Esophagus muscularis mucosa (tissue), 4 donors: ENCODE measurements around the gene ACTL6B. TPM values are rescaled to one million over a fixed set of nuclear protein-coding genes. Genes with fewer than 3 reads are reported as not detected.
"Not testable (repeated sequence)": the region's sequence is repeated elsewhere in the genome, so short reads cannot be mapped to it uniquely, and the experiment has no call there.

Experiments
- DNase-seq: peaks from one replicate; pipeline ENCODE4 v3.0.0-alpha.2; 2017; ENCODE audit errors: extremely low spot score
- H3K27ac ChIP-seq, 4 donors: fragments of 200-600 bp; sonication (generic); replicated peaks in 1 of 4; 1 replicate in 3 of 4; 2 replicates in 1 of 4; pipeline ENCODE4 v1.5.1; 2016 to 2019; ENCODE audit warnings: mild to moderate bottlenecking in 1 of 4
- H3K27me3 ChIP-seq, 4 donors: fragments of 200-600 bp; sonication (generic); one replicate each; pipeline versions ENCODE4 v1.5.1 to v1.6.0; 2016 to 2019
- H3K36me3 ChIP-seq, 4 donors: fragments of 200-600 bp; sonication (generic); one replicate each; pipeline ENCODE4 v1.5.1; 2016 to 2019
- H3K4me1 ChIP-seq, 4 donors: fragments of 200-600 bp; sonication (generic); one replicate each; pipeline ENCODE4 v1.5.1; 2016 to 2019
- H3K4me3 ChIP-seq, 4 donors: fragments of 200-600 bp; sonication (generic); 1 replicate in 2 of 4; 2 replicates in 2 of 4; pipeline ENCODE4 v1.5.1; 2016 to 2019; ENCODE audit warnings: mild to moderate bottlenecking in 4 of 4, moderate library complexity in 1 of 4
- H3K9me3 ChIP-seq, 4 donors: fragments of 200-600 bp; sonication (generic); 1 replicate in 3 of 4; 2 replicates in 1 of 4; pipeline ENCODE4 v1.5.1; 2016 to 2019
- CTCF ChIP-seq, 3 experiments: fragments of 200-600 bp in 2 of 3; fragments of 450-650 bp in 1 of 3; sonication (generic) in 2 of 3; IDR thresholded peaks; one replicate each; pipeline ENCODE4 v1.5.1; 2017 to 2019; ENCODE audit warnings: antibody characterized with exemption in 3 of 3, mild to moderate bottlenecking in 2 of 3, moderate library complexity in 1 of 3
- EP300 ChIP-seq: sonication (generic); formaldehyde crosslinking; IDR thresholded peaks from one replicate; pipeline ENCODE4 v1.6.1; 2017; ENCODE audit warnings: antibody characterized with exemption
- POLR2A ChIP-seq: fragments of 450-650 bp; IDR thresholded peaks from one replicate; pipeline ENCODE4 v1.6.1; 2017; ENCODE audit warnings: antibody characterized with exemption, moderate library complexity, mild to moderate bottlenecking, low read depth
- POLR2AphosphoS5 ChIP-seq, 2 donors: sonication (generic); formaldehyde crosslinking; IDR thresholded peaks; one replicate each; pipeline ENCODE4 v1.6.1; 2017; ENCODE audit warnings: antibody characterized with exemption in 2 of 2
- WGBS: methylation state at CpG from one replicate; pipeline ENCODE4 v1.1.5; 2018; 5-methylcytosine and 5-hydroxymethylcytosine counted together
- intact Hi-C: fragments of 100-400 bp; cut with DNase I; formaldehyde crosslinking; loops from one replicate; pipeline ENCODE4 v1.15.1; 2023
- total RNA-seq, 4 donors: library from RNA; depleted of rRNA; stranded (reverse); fragments of >200 nt; gene quantifications; one replicate each; pipeline versions ENCODE4 v1.1.0 to v1.2.1, GENCODE V29; 2016

ACTL6B gene
- total RNA-seq, 4 donors from 2014 or later, result not detected

- no peak overlapping the region for H3K4me3 ChIP-seq
- H3K4me1 ChIP-seq, result peaks cover 0 to 5% (median 0%) of the 10 kb centered on the region in 4 donors
- WGBS, result 92% methylated on average over 5 of the region's 5 CpGs
- peaks cover 0 to 8% (median 0%) of the 10 kb centered on the region in 4 donors for H3K27me3 ChIP-seq
- no peak for TF ChIP-seq POLR2AphosphoS5 (IDR thresholded peaks at IDR 0.05)
- no peak for TF ChIP-seq EP300
- TF ChIP-seq POLR2A, result no peak
- no peak overlapping the region for H3K27ac ChIP-seq
- no peaks in the 10 kb centered on the region for H3K9me3 ChIP-seq
- no peaks in the 10 kb centered on the region for H3K36me3 ChIP-seq
- intact Hi-C loops, result no loop called here
- no peak for DNase-seq
Measured at GRCh38 chr7:100665168-100665726, 9.0 kb upstream of the ACTL6B start.

- H3K9me3 ChIP-seq, intact Hi-C loops, H3K4me1 ChIP-seq, DNase-seq, H3K36me3 ChIP-seq, H3K27ac ChIP-seq, H3K4me3 ChIP-seq: not testable (repeated sequence)
- WGBS, result 81% methylated on average over 12 of the region's 12 CpGs
- peaks cover 0 to 32% (median under 1%) of the 10 kb centered on the region in 4 donors for H3K27me3 ChIP-seq
Measured at GRCh38 chr7:100662194-100662776, 6.0 kb upstream of the ACTL6B start.

GRCh38 chr7:100654908-100655831 lies 1.1 kb downstream of the ACTL6B start:
- Histone ChIP-seq H3K9me3 (no peaks in the 10 kb centered on the region), H3K27ac (no peak overlapping the region), H3K4me1 (peaks cover 0 to 10% (median 4%) of the 10 kb centered on the region in 4 donors), H3K4me3 (no peak overlapping the region), H3K27me3 (peaks cover 0 to 87% (median 27%) of the 10 kb centered on the region in 4 donors), H3K36me3 (no peaks in the 10 kb centered on the region)
- WGBS, result 61% methylated on average over 17 of the region's 25 CpGs
- DNase-seq, result no peak
- intact Hi-C loops, result no loop called here
- no peak for TF ChIP-seq CTCF (IDR thresholded peaks at IDR 0.05)
- no peak for TF ChIP-seq POLR2AphosphoS5 (IDR thresholded peaks at IDR 0.05)
- TF ChIP-seq EP300, result no peak
- TF ChIP-seq POLR2A, result no peak

- Histone ChIP-seq H3K27me3 (peaks cover 0 to 91% (median 6%) of the 10 kb centered on the region in 4 donors), H3K4me1 (no peaks in the 10 kb centered on the region), H3K9me3 (no peaks in the 10 kb centered on the region), H3K4me3 (no peak overlapping the region), H3K27ac (no peak overlapping the region), H3K36me3 (no peaks in the 10 kb centered on the region)
- 74% methylated on average over 15 of the region's 15 CpGs for WGBS
- DNase-seq, result no peak
- TF ChIP-seq CTCF (IDR thresholded peaks at IDR 0.05), result no peak
- no peak for TF ChIP-seq POLR2A
- TF ChIP-seq POLR2AphosphoS5 (IDR thresholded peaks at IDR 0.05), result no peak
- no peak for TF ChIP-seq EP300
- intact Hi-C loops, result no loop called here
Measured at GRCh38 chr7:100649826-100650565, 6.3 kb downstream of the ACTL6B start.

GRCh38 chr7:100642534-100642907 lies 13.7 kb downstream of the ACTL6B start:
- no peak for DNase-seq
- intact Hi-C loops, result no loop called here
- WGBS, result 37% methylated on average over 6 of the region's 11 CpGs
- no peak for TF ChIP-seq POLR2A
- TF ChIP-seq POLR2AphosphoS5 (IDR thresholded peaks at IDR 0.05), result no peak
- TF ChIP-seq CTCF (IDR thresholded peaks at IDR 0.05), result no peak
- no peak for TF ChIP-seq EP300
- Histone ChIP-seq H3K4me3 (no peak overlapping the region), H3K9me3 (no peaks in the 10 kb centered on the region), H3K27ac (no peak overlapping the region), H3K36me3 (no peaks in the 10 kb centered on the region), H3K27me3 (peaks cover 0 to 69% (median 3%) of the 10 kb centered on the region in 4 donors), H3K4me1 (no peaks in the 10 kb centered on the region)
